ENCODE results near the gene TBC1D22B.

TBC1D22B gene

GRCh38 chr6:37222992-37223391, 34.6 kb upstream of the TBC1D22B start:
- peaks cover 0 to 8% (median 5%) of the 10 kb centered on the region in 4 donors for H3K4me1 ChIP-seq
- peak overlapping the region in 1 of 2 donors; percentile 33 for H3K27ac ChIP-seq
- no peaks in the 10 kb centered on the region for H3K27me3 ChIP-seq
- no peaks in the 10 kb centered on the region for H3K9me3 ChIP-seq
- intact Hi-C loops (cut with DNase I; ENCODE audit: low total_unique reads) = no loop called here
- TF ChIP-seq, protein P1, sequence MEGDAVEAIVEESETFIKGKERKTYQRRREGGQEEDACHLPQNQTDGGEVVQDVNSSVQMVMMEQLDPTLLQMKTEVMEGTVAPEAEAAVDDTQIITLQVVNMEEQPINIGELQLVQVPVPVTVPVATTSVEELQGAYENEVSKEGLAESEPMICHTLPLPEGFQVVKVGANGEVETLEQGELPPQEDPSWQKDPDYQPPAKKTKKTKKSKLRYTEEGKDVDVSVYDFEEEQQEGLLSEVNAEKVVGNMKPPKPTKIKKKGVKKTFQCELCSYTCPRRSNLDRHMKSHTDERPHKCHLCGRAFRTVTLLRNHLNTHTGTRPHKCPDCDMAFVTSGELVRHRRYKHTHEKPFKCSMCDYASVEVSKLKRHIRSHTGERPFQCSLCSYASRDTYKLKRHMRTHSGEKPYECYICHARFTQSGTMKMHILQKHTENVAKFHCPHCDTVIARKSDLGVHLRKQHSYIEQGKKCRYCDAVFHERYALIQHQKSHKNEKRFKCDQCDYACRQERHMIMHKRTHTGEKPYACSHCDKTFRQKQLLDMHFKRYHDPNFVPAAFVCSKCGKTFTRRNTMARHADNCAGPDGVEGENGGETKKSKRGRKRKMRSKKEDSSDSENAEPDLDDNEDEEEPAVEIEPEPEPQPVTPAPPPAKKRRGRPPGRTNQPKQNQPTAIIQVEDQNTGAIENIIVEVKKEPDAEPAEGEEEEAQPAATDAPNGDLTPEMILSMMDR (IDR thresholded peaks at IDR 0.05) = no peak
- no peaks in the 10 kb centered on the region for H3K36me3 ChIP-seq
- H3K4me3 ChIP-seq = peak overlapping the region; percentile 58 to 68
- DNase-seq = no peak

DNA sequence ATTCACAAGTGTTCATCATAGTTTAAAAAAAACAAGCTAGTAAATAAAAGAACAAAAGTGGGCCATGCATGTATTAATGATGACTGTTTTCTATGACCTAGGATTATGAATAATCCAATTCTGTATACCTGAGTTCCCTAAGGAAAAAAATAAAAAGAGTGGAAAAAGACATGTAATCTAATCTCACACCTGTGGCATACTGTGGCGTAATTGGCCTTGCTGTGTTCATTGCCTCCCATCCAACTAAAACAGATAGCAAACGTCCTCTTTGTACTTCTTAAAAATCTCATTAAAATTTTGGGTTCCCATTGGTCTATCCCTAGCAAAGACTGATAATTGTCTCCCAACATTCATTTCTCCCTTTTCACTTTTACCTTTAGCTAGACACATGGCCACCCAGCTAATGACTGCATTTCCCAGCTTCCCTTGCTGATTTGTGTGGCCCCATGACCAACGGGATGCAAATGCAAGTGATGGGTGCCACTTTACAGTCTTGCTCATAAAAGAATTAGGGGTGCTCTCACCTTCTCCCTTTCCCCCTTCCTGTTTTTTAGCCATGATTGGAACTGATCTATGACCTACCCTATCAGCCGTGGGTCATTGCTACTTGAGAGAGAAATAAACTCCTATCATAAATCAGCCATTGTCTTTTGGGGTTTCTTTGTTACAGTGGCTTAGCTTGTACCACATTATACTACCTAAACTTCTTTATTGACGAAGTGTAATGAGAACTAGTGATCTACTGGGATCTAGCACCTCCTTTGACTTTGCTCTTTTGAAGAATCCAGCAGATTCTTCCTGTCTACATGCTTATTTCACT, 32.0 kb upstream of the TBC1D22B start:
- intact Hi-C loops (cut with DNase I; ENCODE audit: low total_unique reads) = no loop called here
- H3K27me3 ChIP-seq = no peaks in the 10 kb centered on the region
- peaks cover 0 to 8% (median 5%) of the 10 kb centered on the region in 4 donors for H3K4me1 ChIP-seq
- no peak overlapping the region for H3K4me3 ChIP-seq
- no peaks in the 10 kb centered on the region for H3K9me3 ChIP-seq
- H3K27ac ChIP-seq = no peak overlapping the region
- TF ChIP-seq, protein P1 (IDR thresholded peaks at IDR 0.05) = no peak
- DNase-seq = no peak
- no peaks in the 10 kb centered on the region for H3K36me3 ChIP-seq

DNA sequence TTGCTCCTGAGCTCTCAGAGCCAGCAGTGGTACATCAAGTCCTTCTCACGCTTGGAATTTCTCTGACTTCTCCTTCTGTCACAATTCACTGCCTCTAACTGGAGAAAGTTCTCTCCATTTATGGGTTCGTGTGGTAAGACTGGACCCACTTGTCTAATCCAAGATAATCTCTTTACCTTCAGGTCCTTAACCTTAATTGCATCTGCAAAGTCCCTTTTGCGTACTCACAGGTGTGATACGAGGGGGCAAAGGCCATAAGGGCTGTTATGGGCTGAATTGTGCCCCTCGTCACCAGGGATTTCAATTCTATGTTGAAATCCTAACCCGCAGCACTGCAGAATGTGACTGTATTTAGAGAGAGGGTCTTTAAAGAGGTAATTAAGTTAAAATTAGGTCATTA, 27.5 kb upstream of the TBC1D22B start:
- no peak overlapping the region for H3K4me3 ChIP-seq
- H3K27ac ChIP-seq = no peak overlapping the region
- no peak for DNase-seq
- intact Hi-C loops (cut with DNase I; ENCODE audit: low total_unique reads) = no loop called here
- TF ChIP-seq, protein P1 (IDR thresholded peaks at IDR 0.05) = no peak
- H3K9me3 ChIP-seq = no peaks in the 10 kb centered on the region
- H3K4me1 ChIP-seq = no peaks in the 10 kb centered on the region
- no peaks in the 10 kb centered on the region for H3K27me3 ChIP-seq
- no peaks in the 10 kb centered on the region for H3K36me3 ChIP-seq

- H3K9me3 ChIP-seq = no peaks in the 10 kb centered on the region
Observed at GRCh38 chr6:37232430-37233017, 25.0 kb upstream of the TBC1D22B start.

GRCh38 chr6:37233541-37233940, 24.0 kb upstream of the TBC1D22B start:
- no peak for DNase-seq
- intact Hi-C loops (cut with DNase I; ENCODE audit: low total_unique reads) = no loop called here

More at GRCh38 chr6:37232430-37233017, 25.0 kb upstream of the TBC1D22B start:
- Histone ChIP-seq H3K4me1 (no peaks in the 10 kb centered on the region), H3K4me3 (no peak overlapping the region), H3K36me3 (no peaks in the 10 kb centered on the region), H3K27me3 (no peaks in the 10 kb centered on the region), H3K27ac (no peak overlapping the region)
- intact Hi-C loops (cut with DNase I; ENCODE audit: low total_unique reads) = no loop called here
- TF ChIP-seq, protein P1 (IDR thresholded peaks at IDR 0.05) = no peak
- DNase-seq = no peak

More at GRCh38 chr6:37233541-37233940, 24.0 kb upstream of the TBC1D22B start:
- TF ChIP-seq, protein P1 (IDR thresholded peaks at IDR 0.05) = no peak
- no peak overlapping the region for H3K4me3 ChIP-seq
- H3K4me1 ChIP-seq = peaks cover 0 to 9% (median 0%) of the 10 kb centered on the region in 4 donors
- H3K27me3 ChIP-seq = no peaks in the 10 kb centered on the region
- H3K9me3 ChIP-seq = no peaks in the 10 kb centered on the region
- H3K36me3 ChIP-seq = no peaks in the 10 kb centered on the region
- no peak overlapping the region for H3K27ac ChIP-seq
